IPS-18c (cell line): ENCODE measurements around the gene CCR5AS.

Source experiments
- H3K4me3 ChIP-seq: 2 replicates; pipeline ENCODE4 v1.7.0; 2013; ENCODE audit warnings: low read depth, mild to moderate bottlenecking, low read length, moderate library complexity; ENCODE audit not compliant: insufficient read depth
- H3K9me3 ChIP-seq: one replicate; pipeline ENCODE4 v1.6.1; 2013; ENCODE audit warnings: mild to moderate bottlenecking, low read length, moderate library complexity; ENCODE audit not compliant: control insufficient read depth, insufficient read depth

The CCR5AS gene

GRCh38 chr3:46371519-46372340 is 35.1 kb downstream of the CCR5AS start:
- Histone ChIP-seq H3K9me3 (no peaks in the 10 kb centered on the region), H3K4me3 (no peak overlapping the region)

GRCh38 chr3:46370839-46371518 is 35.9 kb downstream of the CCR5AS start, which contains the start of gene CCR5:
Gene CCR5 (plus strand): TSS chr3:46370946. CDS start chr3:46372903, 1,957 bp downstream.
- H3K4me3 ChIP-seq: no peak within 1 kb of the TSS
- H3K9me3 ChIP-seq: no peaks in the 10 kb centered on the region

- Histone ChIP-seq H3K4me3 (no peak overlapping the region), H3K9me3 (no peaks in the 10 kb centered on the region)
These were observed 37.2 kb downstream of the CCR5AS start for GRCh38 chr3:46369675-46370132.

- H3K4me3 ChIP-seq: no peak overlapping the region
These were observed 37.7 kb downstream of the CCR5AS start for GRCh38 chr3:46369151-46369550.

GRCh38 chr3:46368569-46368968 is 38.3 kb downstream of the CCR5AS start:
- H3K9me3 ChIP-seq: no peaks in the 10 kb centered on the region
- H3K4me3 ChIP-seq: no peak overlapping the region

More at GRCh38 chr3:46369151-46369550, 37.7 kb downstream of the CCR5AS start:
- H3K9me3 ChIP-seq: no peaks in the 10 kb centered on the region

- no peak overlapping the region for H3K4me3 ChIP-seq
- H3K9me3 ChIP-seq: no peaks in the 10 kb centered on the region
These were observed 39.1 kb downstream of the CCR5AS start for GRCh38 chr3:46367811-46368210.

- Histone ChIP-seq H3K9me3 (no peaks in the 10 kb centered on the region), H3K4me3 (no peak overlapping the region)
These were observed 40.9 kb downstream of the CCR5AS start for GRCh38 chr3:46365737-46366524.

- H3K4me3 ChIP-seq: no peak overlapping the region
These were observed 41.8 kb downstream of the CCR5AS start for GRCh38 chr3:46365041-46365440.

GRCh38 chr3:46361408-46362283 is 45.2 kb downstream of the CCR5AS start:
- Histone ChIP-seq H3K9me3 (no peaks in the 10 kb centered on the region), H3K4me3 (no peak overlapping the region)

More at GRCh38 chr3:46365041-46365440, 41.8 kb downstream of the CCR5AS start:
- no peaks in the 10 kb centered on the region for H3K9me3 ChIP-seq

- Histone ChIP-seq H3K4me3 (no peak overlapping the region), H3K9me3 (no peaks in the 10 kb centered on the region)
These were observed 46.0 kb downstream of the CCR5AS start for GRCh38 chr3:46360907-46361306.

- Histone ChIP-seq H3K4me3 (no peak overlapping the region), H3K9me3 (no peaks in the 10 kb centered on the region)
These were observed 47.0 kb downstream of the CCR5AS start for GRCh38 chr3:46359733-46360493.

GRCh38 chr3:46358466-46358865 is 48.4 kb downstream of the CCR5AS start:
- Histone ChIP-seq H3K4me3 (no peak overlapping the region), H3K9me3 (no peaks in the 10 kb centered on the region)

GRCh38 chr3:46356909-46357308 is 50.0 kb downstream of the CCR5AS start:
- Histone ChIP-seq H3K4me3 (no peak overlapping the region), H3K9me3 (no peaks in the 10 kb centered on the region)

GRCh38 chr3:46356276-46356675 is 50.6 kb downstream of the CCR5AS start:
- Histone ChIP-seq H3K4me3 (no peak overlapping the region), H3K9me3 (no peaks in the 10 kb centered on the region)

GRCh38 chr3:46354984-46355383 is 51.9 kb downstream of the CCR5AS start:
- Histone ChIP-seq H3K4me3 (no peak overlapping the region), H3K9me3 (no peaks in the 10 kb centered on the region)

GRCh38 chr3:46354478-46354877 is 52.4 kb downstream of the CCR5AS start:
- no peak overlapping the region for H3K4me3 ChIP-seq
- H3K9me3 ChIP-seq: no peaks in the 10 kb centered on the region
